SU-DHL-6 (cell line): Measurements from ENCODE around the gene ETFDH.

ENCODE experiments used
- EZH2phosphoT487 ChIP-seq: fragments of 200-600 bp; sonication (generic), shearing (Covaris generic); conservative IDR thresholded peaks from 2 replicates; pipeline ENCODE4 v1.6.1; 2018; ENCODE audit warnings: mild to moderate bottlenecking, antibody characterized with exemption, low read length, moderate library complexity, mixed read lengths
- TF ChIP-seq, protein P1 (sequence below): fragments of 200-600 bp; sonication (generic); IDR thresholded peaks from one replicate; pipeline ENCODE4 v1.5.1; 2017; ENCODE audit warnings: antibody characterized with exemption, mild to moderate bottlenecking, low read length, moderate library complexity; ENCODE audit not compliant: insufficient read depth, poor library complexity, severe bottlenecking

DNA sequence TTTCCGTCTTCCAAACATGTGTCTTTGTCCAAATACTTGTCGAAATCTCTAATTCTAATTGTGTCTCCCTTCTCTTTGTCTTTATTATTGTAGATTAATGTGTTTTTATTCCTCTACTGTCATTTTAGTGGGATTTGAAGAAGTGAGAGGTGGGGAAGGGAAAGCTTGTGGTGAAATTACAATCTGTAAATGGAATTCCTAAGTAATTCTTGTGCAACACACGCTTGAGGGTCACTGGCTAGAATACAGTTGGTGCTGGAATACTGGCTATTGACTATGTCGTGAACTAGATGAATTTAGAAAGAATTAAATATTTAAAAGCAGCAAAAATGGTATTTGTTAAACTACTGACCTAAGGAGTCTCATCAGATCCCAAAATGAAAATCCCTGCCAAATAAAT, 86.0 kb downstream of the ETFDH start:
- TF ChIP-seq EZH2phosphoT487 = no peak
- TF ChIP-seq, protein P1, sequence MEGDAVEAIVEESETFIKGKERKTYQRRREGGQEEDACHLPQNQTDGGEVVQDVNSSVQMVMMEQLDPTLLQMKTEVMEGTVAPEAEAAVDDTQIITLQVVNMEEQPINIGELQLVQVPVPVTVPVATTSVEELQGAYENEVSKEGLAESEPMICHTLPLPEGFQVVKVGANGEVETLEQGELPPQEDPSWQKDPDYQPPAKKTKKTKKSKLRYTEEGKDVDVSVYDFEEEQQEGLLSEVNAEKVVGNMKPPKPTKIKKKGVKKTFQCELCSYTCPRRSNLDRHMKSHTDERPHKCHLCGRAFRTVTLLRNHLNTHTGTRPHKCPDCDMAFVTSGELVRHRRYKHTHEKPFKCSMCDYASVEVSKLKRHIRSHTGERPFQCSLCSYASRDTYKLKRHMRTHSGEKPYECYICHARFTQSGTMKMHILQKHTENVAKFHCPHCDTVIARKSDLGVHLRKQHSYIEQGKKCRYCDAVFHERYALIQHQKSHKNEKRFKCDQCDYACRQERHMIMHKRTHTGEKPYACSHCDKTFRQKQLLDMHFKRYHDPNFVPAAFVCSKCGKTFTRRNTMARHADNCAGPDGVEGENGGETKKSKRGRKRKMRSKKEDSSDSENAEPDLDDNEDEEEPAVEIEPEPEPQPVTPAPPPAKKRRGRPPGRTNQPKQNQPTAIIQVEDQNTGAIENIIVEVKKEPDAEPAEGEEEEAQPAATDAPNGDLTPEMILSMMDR = no peak
